ENCODE data around the gene GNAI2.
"Not testable (repeated sequence)": the region's sequence is repeated elsewhere in the genome, so short reads cannot be mapped to it uniquely, and the experiment has no call there.

GNAI2 gene

DNA sequence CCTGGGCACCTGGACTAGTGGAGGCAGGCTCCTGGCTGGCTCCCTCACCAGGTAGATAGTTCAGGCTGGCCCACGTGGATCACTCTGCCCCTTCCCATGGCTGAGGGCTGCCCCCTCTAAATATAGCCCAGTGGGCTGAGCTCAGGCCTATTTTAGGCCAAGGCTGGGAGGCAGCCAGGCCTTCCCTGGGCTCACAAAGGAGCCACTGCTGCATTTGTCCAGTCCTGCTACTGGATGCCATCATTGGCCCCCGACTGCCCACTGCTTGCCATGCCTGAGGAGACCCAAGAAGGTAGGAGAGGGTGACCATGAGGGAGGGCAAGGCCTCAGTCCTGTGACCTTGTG lies 42.8 kb downstream of the GNAI2 start, which contains the start of gene LSMEM2:
LSMEM2 (plus strand) TSS at position 208 of the 345 bp plus-strand sequence; CDS start at position 235, 27 bp downstream.
- Histone ChIP-seq H3K9me3 (ENCODE audit: control insufficient read depth, insufficient read depth, low read length) (no peaks in the 10 kb centered on the region), H3K4me1 (ENCODE audit: control insufficient read depth, insufficient read depth, low read length) (peaks cover 3% of the 10 kb centered on the region), H3K9ac (ENCODE audit: low read depth, low read length) (no peak within 1 kb of the TSS), H3K27me3 (ENCODE audit: control insufficient read depth, insufficient read depth, low read length) (peaks cover 37% of the 10 kb centered on the region), H3K36me3 (ENCODE audit: control insufficient read depth, insufficient read depth, low read length) (no peaks in the 10 kb centered on the region), H3K4me3 (ENCODE audit: low read depth, low read length) (no peak within 1 kb of the TSS)

DNA sequence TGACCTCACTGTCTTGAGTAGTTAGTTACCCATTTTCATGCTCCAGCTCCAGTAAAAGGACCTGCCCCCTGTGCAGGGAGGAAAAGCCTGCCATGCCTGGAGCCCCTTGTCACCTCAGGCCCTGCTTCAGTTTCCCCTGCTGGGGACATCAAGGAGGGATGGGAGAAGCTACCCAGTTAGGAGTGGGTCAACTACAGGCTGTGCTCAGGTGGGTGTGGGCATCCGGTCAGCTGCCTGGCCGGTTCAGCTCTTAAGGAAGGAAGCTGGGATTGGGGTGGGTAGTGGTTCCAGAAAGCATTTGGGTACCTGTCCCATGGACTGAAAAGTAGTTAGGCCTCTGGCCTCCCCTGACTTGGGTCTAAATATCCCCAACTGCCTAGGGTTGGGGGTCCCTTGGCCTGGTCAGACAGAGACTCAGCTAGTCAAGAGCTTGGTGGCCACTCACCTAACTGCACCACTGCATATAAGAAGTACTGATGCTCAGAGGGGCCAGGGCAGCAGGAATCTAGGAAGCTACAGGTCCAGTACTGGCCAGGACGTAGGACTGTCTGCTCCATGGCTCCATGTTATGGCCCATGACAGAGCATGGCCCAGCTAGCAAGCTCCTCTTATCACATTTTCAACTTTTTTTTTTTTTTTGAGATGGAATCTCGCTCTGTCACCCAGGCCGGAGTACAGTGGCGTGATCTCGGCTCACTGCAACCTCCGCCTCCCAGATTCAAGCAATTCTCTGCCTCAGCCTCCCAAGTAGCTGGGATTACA lies 43.4 kb downstream of the GNAI2 start:
- H3K4me3 ChIP-seq (ENCODE audit: low read depth, low read length): no peak overlapping the region
- no peak overlapping the region for H3K9ac ChIP-seq (ENCODE audit: low read depth, low read length)
- H3K9me3 ChIP-seq (ENCODE audit: control insufficient read depth, insufficient read depth, low read length): no peaks in the 10 kb centered on the region
- H3K27me3 ChIP-seq (ENCODE audit: control insufficient read depth, insufficient read depth, low read length): peaks cover 31% of the 10 kb centered on the region
- H3K4me1 ChIP-seq (ENCODE audit: control insufficient read depth, insufficient read depth, low read length): no peaks in the 10 kb centered on the region
- H3K36me3 ChIP-seq (ENCODE audit: control insufficient read depth, insufficient read depth, low read length): no peaks in the 10 kb centered on the region

GRCh38 chr3:50284121-50284520 lies 48.1 kb downstream of the GNAI2 start:
- H3K9me3 ChIP-seq (ENCODE audit: control insufficient read depth, insufficient read depth, low read length); H3K4me3 ChIP-seq (ENCODE audit: low read depth, low read length); H3K9ac ChIP-seq (ENCODE audit: low read depth, low read length); H3K27me3 ChIP-seq (ENCODE audit: control insufficient read depth, insufficient read depth, low read length); H3K4me1 ChIP-seq (ENCODE audit: control insufficient read depth, insufficient read depth, low read length): not testable (repeated sequence)
- peaks cover 21% of the 10 kb centered on the region for H3K36me3 ChIP-seq (ENCODE audit: control insufficient read depth, insufficient read depth, low read length)

GRCh38 chr3:50286322-50287227 lies 50.6 kb downstream of the GNAI2 start:
- H3K4me1 ChIP-seq (ENCODE audit: control insufficient read depth, insufficient read depth, low read length): no peaks in the 10 kb centered on the region
- H3K9me3 ChIP-seq (ENCODE audit: control insufficient read depth, insufficient read depth, low read length): no peaks in the 10 kb centered on the region
- H3K36me3 ChIP-seq (ENCODE audit: control insufficient read depth, insufficient read depth, low read length): peaks cover 37% of the 10 kb centered on the region
- no peak overlapping the region for H3K9ac ChIP-seq (ENCODE audit: low read depth, low read length)
- no peaks in the 10 kb centered on the region for H3K27me3 ChIP-seq (ENCODE audit: control insufficient read depth, insufficient read depth, low read length)
- no peak overlapping the region for H3K4me3 ChIP-seq (ENCODE audit: low read depth, low read length)

- no peaks in the 10 kb centered on the region for H3K9me3 ChIP-seq (ENCODE audit: control insufficient read depth, insufficient read depth, low read length)
- no peaks in the 10 kb centered on the region for H3K4me1 ChIP-seq (ENCODE audit: control insufficient read depth, insufficient read depth, low read length)
- no peaks in the 10 kb centered on the region for H3K27me3 ChIP-seq (ENCODE audit: control insufficient read depth, insufficient read depth, low read length)
- no peak overlapping the region for H3K4me3 ChIP-seq (ENCODE audit: low read depth, low read length)
- H3K9ac ChIP-seq (ENCODE audit: low read depth, low read length): no peak overlapping the region
- peaks cover 37% of the 10 kb centered on the region for H3K36me3 ChIP-seq (ENCODE audit: control insufficient read depth, insufficient read depth, low read length)
Measured at GRCh38 chr3:50287262-50287661, 51.3 kb downstream of the GNAI2 start.

GRCh38 chr3:50288387-50289007 lies 52.5 kb downstream of the GNAI2 start:
- Histone ChIP-seq H3K9ac (ENCODE audit: low read depth, low read length) (no peak overlapping the region), H3K4me3 (ENCODE audit: low read depth, low read length) (no peak overlapping the region), H3K9me3 (ENCODE audit: control insufficient read depth, insufficient read depth, low read length) (no peaks in the 10 kb centered on the region), H3K27me3 (ENCODE audit: control insufficient read depth, insufficient read depth, low read length) (no peaks in the 10 kb centered on the region), H3K36me3 (ENCODE audit: control insufficient read depth, insufficient read depth, low read length) (peaks cover 37% of the 10 kb centered on the region), H3K4me1 (ENCODE audit: control insufficient read depth, insufficient read depth, low read length) (no peaks in the 10 kb centered on the region)

DNA sequence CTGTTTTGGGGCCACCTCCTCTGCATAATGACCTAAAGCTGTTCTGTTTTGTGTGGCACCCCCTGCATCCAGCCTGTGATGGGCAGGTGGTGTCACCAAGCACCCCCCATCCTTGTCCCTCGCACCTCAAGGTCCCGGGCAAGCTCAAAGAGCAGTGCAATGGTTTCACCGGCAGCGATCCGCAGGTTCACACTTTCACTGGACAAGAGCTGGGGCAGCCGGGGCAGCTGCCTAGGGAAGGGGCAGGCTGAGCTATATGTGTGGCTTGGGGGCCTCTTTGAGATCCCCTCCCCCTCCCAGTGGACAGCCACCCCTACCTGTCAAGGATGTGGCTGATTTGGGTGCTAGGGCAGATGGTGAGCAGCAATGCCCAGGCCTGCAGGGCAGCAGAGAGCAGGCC lies 53.1 kb downstream of the GNAI2 start:
- no peaks in the 10 kb centered on the region for H3K4me1 ChIP-seq (ENCODE audit: control insufficient read depth, insufficient read depth, low read length)
- H3K4me3 ChIP-seq (ENCODE audit: low read depth, low read length): no peak overlapping the region
- peaks cover 37% of the 10 kb centered on the region for H3K36me3 ChIP-seq (ENCODE audit: control insufficient read depth, insufficient read depth, low read length)
- H3K27me3 ChIP-seq (ENCODE audit: control insufficient read depth, insufficient read depth, low read length): no peaks in the 10 kb centered on the region
- no peak overlapping the region for H3K9ac ChIP-seq (ENCODE audit: low read depth, low read length)
- no peaks in the 10 kb centered on the region for H3K9me3 ChIP-seq (ENCODE audit: control insufficient read depth, insufficient read depth, low read length)

- Histone ChIP-seq H3K4me3 (ENCODE audit: low read depth, low read length) (no peak overlapping the region), H3K9me3 (ENCODE audit: control insufficient read depth, insufficient read depth, low read length) (no peaks in the 10 kb centered on the region), H3K9ac (ENCODE audit: low read depth, low read length) (no peak overlapping the region), H3K36me3 (ENCODE audit: control insufficient read depth, insufficient read depth, low read length) (peaks cover 37% of the 10 kb centered on the region), H3K27me3 (ENCODE audit: control insufficient read depth, insufficient read depth, low read length) (no peaks in the 10 kb centered on the region), H3K4me1 (ENCODE audit: control insufficient read depth, insufficient read depth, low read length) (no peaks in the 10 kb centered on the region)
Measured at GRCh38 chr3:50290161-50290641, 54.2 kb downstream of the GNAI2 start.

- Histone ChIP-seq H3K27me3 (ENCODE audit: control insufficient read depth, insufficient read depth, low read length) (no peaks in the 10 kb centered on the region), H3K4me3 (ENCODE audit: low read depth, low read length) (peak within 1 kb of the TSS; percentile 93), H3K4me1 (ENCODE audit: control insufficient read depth, insufficient read depth, low read length) (no peaks in the 10 kb centered on the region), H3K9me3 (ENCODE audit: control insufficient read depth, insufficient read depth, low read length) (no peaks in the 10 kb centered on the region), H3K36me3 (ENCODE audit: control insufficient read depth, insufficient read depth, low read length) (peaks cover 34% of the 10 kb centered on the region), H3K9ac (ENCODE audit: low read depth, low read length) (peak within 1 kb of the TSS; percentile 71)
Measured at GRCh38 chr3:50292159-50293078, 56.4 kb downstream of the GNAI2 start, which contains the start of gene IFRD2. Gene IFRD2, minus strand, starts transcription at chr3:50292429. Its CDS starts 155 bp downstream, at chr3:50292274.

DNA sequence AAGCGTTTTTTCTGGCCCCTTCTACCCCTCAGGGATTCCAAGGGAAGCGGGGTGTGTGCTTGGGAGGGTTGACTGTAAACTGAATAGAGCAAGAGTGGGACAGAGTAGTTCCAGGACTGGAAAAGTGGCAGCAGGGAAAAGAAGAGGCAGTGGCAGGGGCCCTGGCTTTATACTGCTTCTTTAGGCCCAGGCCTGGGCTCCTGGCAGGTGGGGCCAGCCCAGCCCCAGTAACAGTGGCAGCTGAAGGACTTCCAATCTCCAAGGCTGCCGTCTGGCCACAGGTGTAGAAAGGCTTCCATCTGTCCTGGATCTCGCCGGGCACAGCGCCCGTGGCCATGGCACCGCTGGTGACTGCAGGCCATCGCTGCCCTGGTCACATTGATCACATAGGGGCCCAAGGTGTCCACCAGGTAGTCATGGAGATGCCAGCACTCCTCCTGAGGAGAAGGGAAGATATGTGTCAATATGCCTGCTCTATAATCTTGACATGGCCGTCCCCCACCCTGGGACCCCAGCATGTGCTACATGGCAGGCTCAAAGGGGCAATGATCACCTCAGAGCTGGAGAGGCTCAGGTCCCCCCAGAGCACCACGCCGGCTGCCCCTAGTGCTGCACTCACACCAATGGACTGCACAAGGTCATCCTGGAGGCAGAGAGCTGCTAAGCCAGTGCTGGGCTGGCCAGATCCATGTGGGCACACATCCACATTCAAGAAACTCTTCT lies 57.2 kb downstream of the GNAI2 start:
- H3K4me1 ChIP-seq (ENCODE audit: control insufficient read depth, insufficient read depth, low read length): no peaks in the 10 kb centered on the region
- H3K9ac ChIP-seq (ENCODE audit: low read depth, low read length): peak overlapping the region; percentile 71
- peaks cover 27% of the 10 kb centered on the region for H3K36me3 ChIP-seq (ENCODE audit: control insufficient read depth, insufficient read depth, low read length)
- H3K27me3 ChIP-seq (ENCODE audit: control insufficient read depth, insufficient read depth, low read length): no peaks in the 10 kb centered on the region
- H3K4me3 ChIP-seq (ENCODE audit: low read depth, low read length): no peak overlapping the region
- H3K9me3 ChIP-seq (ENCODE audit: control insufficient read depth, insufficient read depth, low read length): no peaks in the 10 kb centered on the region

Data from iPS-15b (cell line).